ENCODE measurements around the gene NUP133.

The NUP133 gene

GRCh38 chr1:229507951-229508822 is at the start of gene NUP133:
Gene NUP133, minus strand, starts transcription at chr1:229508341. Its CDS starts 92 bp downstream, at chr1:229508249.
- H3K4me3 ChIP-seq (ENCODE audit: low read depth, low read length): peak within 1 kb of the TSS; percentile 84
- peak; percentile 98 for DNase-seq (ENCODE audit: low read depth)
- TF ChIP-seq MAX (IDR thresholded peaks at IDR 0.05; ENCODE audit: low read depth, low read length) (no peak; the same call in 1 of the 2 replicates), MYC (IDR thresholded peaks at IDR 0.05; ENCODE audit: low read depth, low read length) (peak; percentile 60), POLR2A (IDR thresholded peaks at IDR 0.05; ENCODE audit: extremely low read depth, insufficient read length) (peak; percentile 87)

DNA sequence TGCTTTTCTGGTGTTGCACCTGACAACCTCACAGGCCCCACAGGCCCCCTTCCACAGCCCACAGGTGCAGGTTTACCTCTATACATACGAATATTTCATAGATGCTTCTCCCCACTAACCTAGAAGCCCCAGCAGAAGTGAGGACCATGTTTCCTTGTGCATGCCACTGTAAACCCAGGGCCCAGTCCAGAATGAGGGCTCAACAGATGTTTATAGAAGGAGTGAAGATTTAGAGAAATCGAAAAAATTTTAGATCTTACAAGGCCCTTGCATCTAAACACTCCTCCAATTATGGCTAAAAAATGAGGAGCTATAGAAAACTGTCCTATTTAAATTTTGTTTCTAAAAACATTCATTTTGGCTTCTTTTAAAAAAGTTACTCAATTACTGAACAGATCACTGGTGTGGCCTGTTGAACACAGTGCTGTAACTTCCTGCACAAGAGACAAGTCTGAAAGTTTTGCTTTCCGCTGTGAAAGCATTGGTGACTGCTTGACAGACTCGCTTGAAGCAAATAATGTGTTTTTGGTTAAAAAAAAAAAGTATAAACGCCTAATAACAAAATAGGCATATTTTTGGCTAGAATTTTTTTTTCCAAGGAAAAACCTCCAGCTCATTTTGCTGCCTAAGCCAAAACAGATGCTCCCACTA is 49.2 kb upstream of the NUP133 start:
- TF ChIP-seq MAX (IDR thresholded peaks at IDR 0.05; ENCODE audit: low read depth, low read length): 0 out of 2 replicates have a peak, but pooled peaks have one; percentile 4
- TF ChIP-seq CTCF (IDR thresholded peaks at IDR 0.05; ENCODE audit: low read depth, low read length): no peak
- peak overlapping the region; percentile 99 for H3K4me3 ChIP-seq (ENCODE audit: low read depth, low read length)
- DNase-seq (ENCODE audit: low read depth): peak; percentile 67

- peak; percentile 73 for DNase-seq (ENCODE audit: low read depth)
- TF ChIP-seq CTCF (IDR thresholded peaks at IDR 0.05; ENCODE audit: low read depth, low read length) (no peak), MYC (IDR thresholded peaks at IDR 0.05; ENCODE audit: low read depth, low read length) (no peak), MAX (IDR thresholded peaks at IDR 0.05; ENCODE audit: low read depth, low read length) (no peak), POLR2A (IDR thresholded peaks at IDR 0.05; ENCODE audit: extremely low read depth, insufficient read length) (no peak)
- peak overlapping the region; percentile 99 for H3K4me3 ChIP-seq (ENCODE audit: low read depth, low read length)
Observed at GRCh38 chr1:229554886-229555621, 46.9 kb upstream of the NUP133 start.

- no peak for TF ChIP-seq POLR2A (IDR thresholded peaks at IDR 0.05; ENCODE audit: extremely low read depth, insufficient read length)
- no peak for TF ChIP-seq MAX (IDR thresholded peaks at IDR 0.05; ENCODE audit: low read depth, low read length)
- no peak for TF ChIP-seq MYC (IDR thresholded peaks at IDR 0.05; ENCODE audit: low read depth, low read length)
- peak; percentile 54 for DNase-seq (ENCODE audit: low read depth)
- peak overlapping the region; percentile 99 for H3K4me3 ChIP-seq (ENCODE audit: low read depth, low read length)
Observed at GRCh38 chr1:229553621-229554130, 45.5 kb upstream of the NUP133 start.

- DNase-seq (ENCODE audit: low read depth): no peak
- H3K4me3 ChIP-seq (ENCODE audit: low read depth, low read length): peak overlapping the region; percentile 32
- TF ChIP-seq CTCF (IDR thresholded peaks at IDR 0.05; ENCODE audit: low read depth, low read length) (no peak), MAX (IDR thresholded peaks at IDR 0.05; ENCODE audit: low read depth, low read length) (no peak), POLR2A (IDR thresholded peaks at IDR 0.05; ENCODE audit: extremely low read depth, insufficient read length) (no peak), MYC (IDR thresholded peaks at IDR 0.05; ENCODE audit: low read depth, low read length) (no peak)
Observed at GRCh38 chr1:229552732-229553131, 44.6 kb upstream of the NUP133 start.

- no peak overlapping the region for H3K4me3 ChIP-seq (ENCODE audit: low read depth, low read length)
- no peak for TF ChIP-seq CTCF (IDR thresholded peaks at IDR 0.05; ENCODE audit: low read depth, low read length)
- TF ChIP-seq POLR2A (IDR thresholded peaks at IDR 0.05; ENCODE audit: extremely low read depth, insufficient read length): no peak
- no peak for TF ChIP-seq MYC (IDR thresholded peaks at IDR 0.05; ENCODE audit: low read depth, low read length)
- TF ChIP-seq MAX (IDR thresholded peaks at IDR 0.05; ENCODE audit: low read depth, low read length): no peak
- DNase-seq (ENCODE audit: low read depth): no peak
Observed at GRCh38 chr1:229550812-229551567, 42.8 kb upstream of the NUP133 start.

Measured in NB4 (cell line).